Measurements from ENCODE around the gene BIRC7. TPM values are rescaled to one million over a fixed set of nuclear protein-coding genes. Genes with fewer than 3 reads are reported as not detected.

BIRC7 gene
- total RNA-seq, 1 experiment from 2014 or later, result 0.96 TPM

DNA sequence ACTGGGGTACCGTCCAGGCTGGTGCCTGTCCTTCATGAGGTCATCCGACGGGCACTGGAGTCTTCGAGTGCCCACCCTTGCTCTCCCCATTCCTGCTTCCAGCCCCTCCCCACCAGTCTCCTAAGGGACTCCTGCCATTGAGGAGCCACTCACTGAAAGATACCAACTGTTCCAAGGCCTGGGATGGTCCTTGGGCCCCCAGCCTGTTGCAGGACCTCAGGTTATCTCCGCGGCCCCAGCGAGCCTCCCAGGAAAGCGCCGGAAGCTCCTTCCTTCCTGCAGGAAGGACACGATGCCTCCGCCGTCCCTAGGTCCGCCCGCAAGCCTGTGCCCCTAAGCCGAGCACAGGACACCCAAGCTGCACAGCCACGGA lies 17.3 kb downstream of the BIRC7 start:
- H3K27me3 ChIP-seq (ENCODE audit: insufficient read depth, low read length), result no peaks in the 10 kb centered on the region
- TF ChIP-seq EGR1 (IDR thresholded peaks at IDR 0.05; ENCODE audit: low read depth), result no peak
- TF ChIP-seq FOSL1 (IDR thresholded peaks at IDR 0.05; ENCODE audit: low read depth), result no peak
- no peak for TF ChIP-seq POLR2A (IDR thresholded peaks at IDR 0.05; ENCODE audit: borderline replicate concordance, extremely low read depth, insufficient read depth, insufficient read length)
- no peak for TF ChIP-seq TCF7L2 (IDR thresholded peaks at IDR 0.05; ENCODE audit: borderline replicate concordance, extremely low read depth, insufficient read depth, insufficient read length)
- TF ChIP-seq CEBPB (IDR thresholded peaks at IDR 0.05; ENCODE audit: low read depth), result no peak
- no peak for TF ChIP-seq POLR2AphosphoS5 (IDR thresholded peaks at IDR 0.05; ENCODE audit: low read depth, low read length)
- TF ChIP-seq, protein P1, sequence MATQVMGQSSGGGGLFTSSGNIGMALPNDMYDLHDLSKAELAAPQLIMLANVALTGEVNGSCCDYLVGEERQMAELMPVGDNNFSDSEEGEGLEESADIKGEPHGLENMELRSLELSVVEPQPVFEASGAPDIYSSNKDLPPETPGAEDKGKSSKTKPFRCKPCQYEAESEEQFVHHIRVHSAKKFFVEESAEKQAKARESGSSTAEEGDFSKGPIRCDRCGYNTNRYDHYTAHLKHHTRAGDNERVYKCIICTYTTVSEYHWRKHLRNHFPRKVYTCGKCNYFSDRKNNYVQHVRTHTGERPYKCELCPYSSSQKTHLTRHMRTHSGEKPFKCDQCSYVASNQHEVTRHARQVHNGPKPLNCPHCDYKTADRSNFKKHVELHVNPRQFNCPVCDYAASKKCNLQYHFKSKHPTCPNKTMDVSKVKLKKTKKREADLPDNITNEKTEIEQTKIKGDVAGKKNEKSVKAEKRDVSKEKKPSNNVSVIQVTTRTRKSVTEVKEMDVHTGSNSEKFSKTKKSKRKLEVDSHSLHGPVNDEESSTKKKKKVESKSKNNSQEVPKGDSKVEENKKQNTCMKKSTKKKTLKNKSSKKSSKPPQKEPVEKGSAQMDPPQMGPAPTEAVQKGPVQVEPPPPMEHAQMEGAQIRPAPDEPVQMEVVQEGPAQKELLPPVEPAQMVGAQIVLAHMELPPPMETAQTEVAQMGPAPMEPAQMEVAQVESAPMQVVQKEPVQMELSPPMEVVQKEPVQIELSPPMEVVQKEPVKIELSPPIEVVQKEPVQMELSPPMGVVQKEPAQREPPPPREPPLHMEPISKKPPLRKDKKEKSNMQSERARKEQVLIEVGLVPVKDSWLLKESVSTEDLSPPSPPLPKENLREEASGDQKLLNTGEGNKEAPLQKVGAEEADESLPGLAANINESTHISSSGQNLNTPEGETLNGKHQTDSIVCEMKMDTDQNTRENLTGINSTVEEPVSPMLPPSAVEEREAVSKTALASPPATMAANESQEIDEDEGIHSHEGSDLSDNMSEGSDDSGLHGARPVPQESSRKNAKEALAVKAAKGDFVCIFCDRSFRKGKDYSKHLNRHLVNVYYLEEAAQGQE (IDR thresholded peaks at IDR 0.05; ENCODE audit: low read depth), result no peak
- TF ChIP-seq SIN3A (IDR thresholded peaks at IDR 0.05; ENCODE audit: low read depth), result no peak
- no peak for TF ChIP-seq JUND (IDR thresholded peaks at IDR 0.05)
- no peak for TF ChIP-seq CBX3 (IDR thresholded peaks at IDR 0.05; ENCODE audit: low read depth)
- no peak for TF ChIP-seq ZNF274 (IDR thresholded peaks at IDR 0.05; ENCODE audit: low read depth, low read length)
- TF ChIP-seq SP1 (IDR thresholded peaks at IDR 0.05; ENCODE audit: low read depth), result no peak
- no peak for TF ChIP-seq ZFX (IDR thresholded peaks at IDR 0.05)
- TF ChIP-seq, protein P2, sequence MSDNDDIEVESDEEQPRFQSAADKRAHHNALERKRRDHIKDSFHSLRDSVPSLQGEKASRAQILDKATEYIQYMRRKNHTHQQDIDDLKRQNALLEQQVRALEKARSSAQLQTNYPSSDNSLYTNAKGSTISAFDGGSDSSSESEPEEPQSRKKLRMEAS (IDR thresholded peaks at IDR 0.05), result no peak
- no peak for TF ChIP-seq EZH2 (IDR thresholded peaks at IDR 0.05)
- no peak for TF ChIP-seq SRF (IDR thresholded peaks at IDR 0.05; ENCODE audit: low read depth)
- TF ChIP-seq EZH2phosphoT487 (IDR thresholded peaks at IDR 0.05; ENCODE audit: borderline replicate concordance), result no peak
- TF ChIP-seq ELF1 (IDR thresholded peaks at IDR 0.05; ENCODE audit: borderline replicate concordance, low read depth), result no peak
- ChIA-PET RAD21 (ENCODE audit: low non-redundant PET in 1 of 2, low total read pairs in 2 of 2, uncharacterized antibody in 2 of 2, unreplicated experiment in 2 of 2) (no interaction called here), POLR2A (interaction anchor here (1.8 kb wide), 1 partner anchor 29 kb away, joined by 5 read pairs; no protein-coding TSS in a partner anchor), CTCF (interaction anchor here (1.5 kb wide), 1 partner anchor 30 kb away, joined by 4 read pairs; no protein-coding TSS in a partner anchor)
- H3K9ac ChIP-seq (ENCODE audit: low read length), result no peak overlapping the region
- no peak overlapping the region for H3K27ac ChIP-seq (ENCODE audit: low read depth, low read length)
- intact Hi-C loops (cut with micrococcal nuclease), result no loop called here
- no peak overlapping the region for H3K4me2 ChIP-seq (ENCODE audit: low read length)
- no peaks in the 10 kb centered on the region for H3K9me2 ChIP-seq (ENCODE audit: insufficient read depth)
- no peaks in the 10 kb centered on the region for H3K79me2 ChIP-seq (ENCODE audit: insufficient read depth, low read length)
- no peaks in the 10 kb centered on the region for H3K4me1 ChIP-seq (ENCODE audit: control insufficient read depth in 1 of 2, insufficient read depth in 2 of 2, low read length in 2 of 2)
- H3K9me3 ChIP-seq (ENCODE audit: control insufficient read depth in 1 of 2, insufficient read depth in 1 of 2, low read depth in 1 of 2, low read length in 2 of 2), result no peaks in the 10 kb centered on the region
- DNase-seq (ENCODE audit: low read depth, low spot score) (no peak), ATAC-seq (no peak)
- H4K20me1 ChIP-seq (ENCODE audit: insufficient read depth), result no peaks in the 10 kb centered on the region
- H3K36me3 ChIP-seq (ENCODE audit: control insufficient read depth in 1 of 2, insufficient read depth in 2 of 2, low read length in 2 of 2), result no peaks in the 10 kb centered on the region
- BruUV-seq (replicated peaks), result no TSS peak
- H2AFZ ChIP-seq (ENCODE audit: low read depth, low read length, poor library complexity, severe bottlenecking), result no peak overlapping the region
- H3K4me3 ChIP-seq (replicated peaks in 1 of 2; ENCODE audit: low read depth in 1 of 2, low read length in 2 of 2), result no peak overlapping the region
